ENCODE measurements around the gene AQP7. TPM values are rescaled to one million over a fixed set of nuclear protein-coding genes. Genes with fewer than 3 reads are reported as not detected.
"Not testable (repeated sequence)": the region's sequence is repeated elsewhere in the genome, so short reads cannot be mapped to it uniquely, and the experiment has no call there.

The AQP7 gene
- total and polyA plus RNA-seq, 12 donors: 0.33 to 32.5 (median 2.4) TPM; not detected in 2

GRCh38 chr9:33382397-33382796, 20.0 kb downstream of the AQP7 start:
- DNase-seq; intact Hi-C loops (cut with DNase I); H3K9me3 ChIP-seq (replicated peaks in 1 of 3); H3K27me3 ChIP-seq; H3K27ac ChIP-seq; H3K36me3 ChIP-seq (replicated peaks in 1 of 2); H3K4me1 ChIP-seq (replicated peaks in 1 of 2); H3K4me3 ChIP-seq: not testable (repeated sequence)
- WGBS, 4 donors: 77 to 85% (median 80%) methylated on average over 10 of the region's 10 CpGs

GRCh38 chr9:33381231-33381791, 21.1 kb downstream of the AQP7 start:
- H3K36me3 ChIP-seq (replicated peaks in 1 of 2): no peaks in the 10 kb centered on the region
- no peak overlapping the region for H3K27ac ChIP-seq
- 64 to 76% (median 72%) methylated on average over 10 to 11 of the region's 11 CpGs for WGBS, 4 donors
- TF ChIP-seq CTCF (IDR thresholded peaks at IDR 0.05): no peak
- H3K27me3 ChIP-seq: no peaks in the 10 kb centered on the region
- intact Hi-C loops (cut with DNase I): no loop called here
- H3K4me3 ChIP-seq: no peak overlapping the region
- no peak for DNase-seq
- no peaks in the 10 kb centered on the region for H3K9me3 ChIP-seq (replicated peaks in 1 of 3)
- no peaks in the 10 kb centered on the region for H3K4me1 ChIP-seq (replicated peaks in 1 of 2)

GRCh38 chr9:33380390-33381094, 21.8 kb downstream of the AQP7 start:
- Histone ChIP-seq H3K36me3 (replicated peaks in 1 of 2) (no peaks in the 10 kb centered on the region), H3K27me3 (no peaks in the 10 kb centered on the region), H3K27ac (no peak overlapping the region), H3K4me1 (replicated peaks in 1 of 2) (peaks cover 2 to 7% of the 10 kb centered on the region in 2 donors), H3K4me3 (no peak overlapping the region), H3K9me3 (replicated peaks in 1 of 3) (no peaks in the 10 kb centered on the region)
- TF ChIP-seq CTCF (IDR thresholded peaks at IDR 0.05) (no peak), POLR2A (IDR thresholded peaks at IDR 0.05) (no peak)
- WGBS, 4 donors: 93 to 97% (median 95%) methylated on average over 5 of the region's 5 CpGs
- intact Hi-C loops (cut with DNase I): no loop called here
- no peak for DNase-seq

- 52 to 71% (median 66%) methylated on average over 5 to 14 of the region's 14 CpGs for WGBS, 4 donors
- H3K36me3 ChIP-seq (replicated peaks in 1 of 2): no peaks in the 10 kb centered on the region
- peak in 1 of 6 experiments; percentile 13 for TF ChIP-seq CTCF (IDR thresholded peaks at IDR 0.05)
- no peak for TF ChIP-seq POLR2A (IDR thresholded peaks at IDR 0.05)
- no peaks in the 10 kb centered on the region for H3K9me3 ChIP-seq (replicated peaks in 1 of 3)
- peaks cover 8 to 11% of the 10 kb centered on the region in 2 donors for H3K4me1 ChIP-seq (replicated peaks in 1 of 2)
- H3K27ac ChIP-seq: no peak overlapping the region
- H3K4me3 ChIP-seq: no peak overlapping the region
- H3K27me3 ChIP-seq: no peaks in the 10 kb centered on the region
- peak in 4 of 7 donors; percentile 38 to 72 (median 57) for DNase-seq
- intact Hi-C loops (cut with DNase I): loop anchor here (10.0 kb wide), 2 partner anchors 75 to 85 kb away; no protein-coding TSS in a partner anchor
These were observed 22.5 kb downstream of the AQP7 start for GRCh38 chr9:33379666-33380389.

Data from adrenal gland (tissue), 12 donors.